Aorta (tissue), 5 donors: Measurements from ENCODE around the gene TRERF1. TPM values are rescaled to one million over a fixed set of nuclear protein-coding genes. Genes with fewer than 3 reads are reported as not detected.
"Not testable (repeated sequence)": the region's sequence is repeated elsewhere in the genome, so short reads cannot be mapped to it uniquely, and the experiment has no call there.

Experiments used
- ATAC-seq: fragments of 200-7000 bp; cut with Tn5 transposase; one replicate; pipeline ENCODE4 v1.9.1; 2022; ENCODE audit warnings: moderate library complexity; ENCODE audit not compliant: low FRiP score
- DNase-seq, 2 donors: peaks; one replicate each; pipeline ENCODE4 v3.0.0-alpha.2; 2020
- H3K27ac ChIP-seq, 2 donors: one replicate each; pipeline ENCODE4 v1.5.1; 2013; ENCODE audit warnings: low read length in 2 of 2, mild to moderate bottlenecking in 2 of 2, moderate library complexity in 2 of 2, control low read depth in 1 of 2, inconsistent platforms in 1 of 2, low read depth in 1 of 2
- H3K27me3 ChIP-seq, 2 donors: one replicate each; pipeline ENCODE4 v1.6.1; 2013; ENCODE audit warnings: control low read depth in 1 of 2, low read length in 1 of 2, mild to moderate bottlenecking in 1 of 2, moderate library complexity in 1 of 2; ENCODE audit not compliant: insufficient read depth in 2 of 2, control insufficient read depth in 1 of 2
- H3K36me3 ChIP-seq, 2 donors: one replicate each; pipeline ENCODE4 v1.6.1; 2013; ENCODE audit warnings: control low read depth in 1 of 2, low read length in 1 of 2, mild to moderate bottlenecking in 1 of 2; ENCODE audit not compliant: insufficient read depth in 2 of 2, control insufficient read depth in 1 of 2
- H3K4me1 ChIP-seq, 2 donors: one replicate each; pipeline ENCODE4 v1.6.1; 2013; ENCODE audit warnings: low read length in 2 of 2, control low read depth in 1 of 2, mild to moderate bottlenecking in 1 of 2, moderate library complexity in 1 of 2; ENCODE audit not compliant: insufficient read depth in 2 of 2, control insufficient read depth in 1 of 2
- H3K4me3 ChIP-seq, 2 donors: one replicate each; pipeline ENCODE4 v1.5.1; 2013; ENCODE audit warnings: low read length in 2 of 2, control low read depth in 1 of 2, mild to moderate bottlenecking in 1 of 2
- H3K9me3 ChIP-seq: one replicate; pipeline ENCODE4 v1.6.1; 2013; ENCODE audit warnings: mild to moderate bottlenecking, low read length; ENCODE audit not compliant: control insufficient read depth
- whole genome bisulfite sequencing, 2 donors: extraction: QIAGEN DNeasy Blood & Tissue Kit; methylation state at CpG; one replicate each; pipeline ENCODE4 v1.1.7; 2013; 5-methylcytosine and 5-hydroxymethylcytosine counted together
- intact Hi-C, 2 donors: fragments of 100-400 bp; cut with DNase I; formaldehyde crosslinking; loops; one replicate each; pipeline versions ENCODE4 v1.14.2 to v1.15.0; 2022
- polyA plus RNA-seq, 2 donors: library from polyadenylated mRNA; stranded (reverse); fragments of 200-250 nt; gene quantifications; one replicate each; pipeline ENCODE4 v1.2.3, GENCODE V29; 2013
- total RNA-seq, 2 donors: library from RNA; stranded (reverse); fragmentation: NEBNext Ultra II Directional; extraction: Animal tissue kit (Norgen Biotek cat#: 25700); gene quantifications; one replicate each; pipeline ENCODE4 v1.2.1, GENCODE V29; 2021
- donor health status: healthy with polysubstance abuse.
- donor health status: Bipolar disorder and iron deficiency.
- donor health status: DM: no; HTN: no; CAD: no.
- donor health status: DM: no; HTN: no; CAD: no.
- donor health status: DM: yes; HTN: yes; CAD: no.

TRERF1 gene
- total and polyA plus RNA-seq, 4 donors: 0.50 to 9.5 (median 2.2) TPM

DNA sequence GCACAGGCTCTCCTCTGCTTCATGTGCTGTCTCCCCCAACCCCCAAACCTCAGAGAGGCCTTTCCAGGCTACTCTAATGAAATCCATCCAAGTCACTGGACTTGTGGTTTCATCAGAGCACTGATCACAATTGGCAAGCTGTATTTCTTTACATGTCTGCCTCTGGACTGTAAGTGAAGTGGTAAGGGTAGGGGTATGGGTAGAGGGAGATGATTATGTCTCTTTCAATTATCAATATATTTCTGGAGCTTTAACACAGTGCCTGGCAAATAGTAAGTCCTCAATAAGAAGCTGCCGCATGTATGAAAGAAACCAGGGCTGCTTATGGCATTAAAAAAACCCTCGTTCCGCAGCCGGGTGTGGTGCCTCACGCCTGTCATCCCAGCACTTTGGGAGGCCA lies 5.4 kb downstream of the TRERF1 start:
- Histone ChIP-seq H3K27ac (no peak overlapping the region), H3K4me3 (no peak overlapping the region), H3K9me3 (no peaks in the 10 kb centered on the region), H3K4me1 (no peaks in the 10 kb centered on the region), H3K27me3 (no peaks in the 10 kb centered on the region), H3K36me3 (no peaks in the 10 kb centered on the region)
- 95 to 96% methylated on average over 5 of the region's 5 CpGs for WGBS, 2 donors
- intact Hi-C loops: no loop called here
- ATAC-seq (no peak), DNase-seq (no peak)

DNA sequence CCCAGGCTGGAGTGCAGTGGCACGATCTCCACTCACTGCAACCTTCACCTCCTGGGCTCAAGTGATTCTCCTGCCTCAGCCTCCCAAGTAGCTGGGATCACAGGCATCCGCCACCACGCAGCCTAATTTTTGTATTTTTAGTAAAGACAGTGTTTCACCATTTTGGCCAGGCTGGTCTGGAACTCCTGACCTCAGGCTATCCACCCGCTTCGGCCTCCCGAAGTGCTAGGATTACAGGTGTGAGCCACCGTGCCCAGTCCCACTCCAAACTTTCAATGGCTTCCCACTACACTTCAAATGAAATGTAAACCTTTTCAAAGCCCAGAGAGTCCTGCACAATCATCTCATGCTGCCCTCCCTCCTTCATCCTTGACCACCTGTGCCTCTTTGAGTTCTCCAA lies 5.8 kb downstream of the TRERF1 start:
- H3K27me3 ChIP-seq, H3K36me3 ChIP-seq, DNase-seq, ATAC-seq, H3K9me3 ChIP-seq, H3K4me3 ChIP-seq, H3K4me1 ChIP-seq, H3K27ac ChIP-seq, intact Hi-C loops: not testable (repeated sequence)
- 97% methylated on average over 7 of the region's 7 CpGs for WGBS, 2 donors

DNA sequence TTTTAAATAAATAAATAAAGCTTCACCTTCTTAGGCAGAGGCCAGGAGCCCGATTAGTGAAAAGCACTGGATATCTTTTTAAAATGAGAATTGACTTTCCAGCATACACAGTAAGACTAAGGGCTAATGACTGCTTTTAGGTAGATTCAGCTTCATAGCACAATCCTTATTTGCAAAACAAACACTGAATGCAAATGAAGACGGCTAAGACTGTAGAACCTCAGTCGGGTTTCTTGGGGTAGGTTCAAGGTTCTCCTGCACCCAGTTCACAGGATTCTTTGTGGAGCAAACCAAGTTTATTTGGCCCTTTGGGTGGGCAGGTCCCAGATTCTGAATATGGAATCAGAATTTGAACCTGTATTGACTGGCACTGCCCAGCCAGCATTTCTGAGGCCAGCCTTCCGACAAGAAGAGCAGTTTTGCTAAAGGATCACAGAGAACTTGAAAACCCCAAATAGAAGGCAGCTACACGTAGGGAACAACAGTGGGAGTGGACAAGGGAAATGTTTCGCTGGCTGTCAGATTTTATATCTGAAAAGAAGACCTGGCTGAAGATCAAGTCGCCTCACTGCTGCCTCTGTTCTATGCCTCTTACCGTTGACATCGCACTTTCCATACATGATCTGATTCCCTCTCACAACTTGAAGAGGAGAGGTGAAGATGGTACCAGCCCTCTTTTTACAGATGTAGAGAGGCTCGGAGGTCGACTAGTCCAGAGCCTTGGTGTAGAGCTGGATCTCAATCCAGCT lies 8.2 kb downstream of the TRERF1 start:
- H3K27me3 ChIP-seq: no peaks in the 10 kb centered on the region
- H3K9me3 ChIP-seq: no peaks in the 10 kb centered on the region
- ATAC-seq (no peak), DNase-seq (no peak)
- intact Hi-C loops: no loop called here
- no peaks in the 10 kb centered on the region for H3K36me3 ChIP-seq
- H3K4me3 ChIP-seq: no peak overlapping the region
- WGBS, 2 donors: 72 to 77% methylated on average over 11 of the region's 11 CpGs
- no peak overlapping the region for H3K27ac ChIP-seq
- no peaks in the 10 kb centered on the region for H3K4me1 ChIP-seq

DNA sequence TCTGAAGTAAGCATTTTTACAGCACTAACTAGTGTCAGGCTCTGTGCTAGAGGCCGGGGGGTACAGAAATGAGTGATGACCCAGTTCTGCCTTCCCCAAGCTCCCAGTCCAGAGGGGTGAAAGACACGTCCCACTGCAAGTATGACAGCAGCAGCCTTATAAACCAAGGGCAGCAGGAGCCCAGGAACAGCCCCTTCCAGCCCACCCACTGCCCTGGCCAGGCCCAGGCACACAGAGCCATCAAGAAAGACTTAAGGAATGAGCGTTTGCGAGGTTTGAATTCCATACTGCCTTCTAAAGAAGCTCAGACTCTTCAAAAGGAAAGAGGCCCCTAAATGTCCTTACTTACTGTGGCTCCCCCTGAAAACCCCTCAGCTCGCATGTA lies 10.0 kb downstream of the TRERF1 start:
- Histone ChIP-seq H3K4me3 (no peak overlapping the region), H3K9me3 (no peaks in the 10 kb centered on the region), H3K27me3 (no peaks in the 10 kb centered on the region), H3K4me1 (no peaks in the 10 kb centered on the region), H3K36me3 (no peaks in the 10 kb centered on the region), H3K27ac (no peak overlapping the region)
- no peak for ATAC-seq
- WGBS, 2 donors: 73 to 74% methylated on average over 5 of the region's 5 CpGs
- intact Hi-C loops: no loop called here
- DNase-seq: no peak

DNA sequence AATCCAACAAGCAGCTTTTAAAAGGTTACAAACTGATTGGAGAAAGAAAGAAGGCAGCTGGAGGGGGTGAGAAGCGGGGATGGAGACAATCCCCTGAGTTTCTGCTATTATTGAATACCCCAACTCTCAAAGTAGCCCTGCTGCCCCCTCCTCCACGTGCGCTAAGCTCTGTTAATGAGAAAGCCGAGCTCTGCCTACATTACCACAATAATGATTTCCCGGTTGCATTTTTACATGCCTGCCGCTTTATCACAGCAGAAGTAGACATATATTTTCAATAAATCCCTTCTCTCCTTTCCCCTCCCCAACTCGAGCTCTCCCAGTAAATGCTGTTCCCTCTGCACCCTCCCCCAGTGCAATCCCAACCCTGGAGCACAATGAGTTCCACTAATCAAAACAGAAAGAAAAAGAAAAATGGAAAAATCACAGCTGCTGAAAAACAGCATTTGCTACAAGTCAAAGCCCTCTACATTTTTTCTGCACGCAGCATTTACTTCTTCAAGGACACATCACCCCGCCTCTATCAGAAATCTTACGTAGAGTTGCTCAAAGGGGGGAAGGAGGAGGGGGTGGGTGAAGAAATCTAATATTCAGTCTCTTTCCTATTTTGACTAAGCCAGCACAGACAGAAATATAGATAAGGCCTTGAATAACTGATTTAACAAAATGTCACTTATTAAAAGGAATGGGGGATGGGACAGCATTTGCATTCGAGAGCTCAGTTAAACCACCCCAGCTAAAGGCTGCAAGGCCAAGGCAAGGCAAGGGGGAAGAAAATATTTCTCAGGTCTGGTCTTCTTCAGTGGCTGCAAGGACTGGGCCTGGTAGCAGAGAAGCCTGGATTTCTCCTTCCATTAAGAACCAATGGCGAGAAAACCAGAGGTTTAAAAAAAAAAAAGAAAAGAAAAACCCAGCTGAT lies 10.7 kb downstream of the TRERF1 start:
- no peaks in the 10 kb centered on the region for H3K4me1 ChIP-seq
- H3K9me3 ChIP-seq: no peaks in the 10 kb centered on the region
- DNase-seq (no peak), ATAC-seq (no peak)
- intact Hi-C loops: no loop called here
- H3K27ac ChIP-seq: no peak overlapping the region
- H3K27me3 ChIP-seq: no peaks in the 10 kb centered on the region
- WGBS, 2 donors: 40% methylated on average over 12 of the region's 12 CpGs
- no peaks in the 10 kb centered on the region for H3K36me3 ChIP-seq
- no peak overlapping the region for H3K4me3 ChIP-seq

DNA sequence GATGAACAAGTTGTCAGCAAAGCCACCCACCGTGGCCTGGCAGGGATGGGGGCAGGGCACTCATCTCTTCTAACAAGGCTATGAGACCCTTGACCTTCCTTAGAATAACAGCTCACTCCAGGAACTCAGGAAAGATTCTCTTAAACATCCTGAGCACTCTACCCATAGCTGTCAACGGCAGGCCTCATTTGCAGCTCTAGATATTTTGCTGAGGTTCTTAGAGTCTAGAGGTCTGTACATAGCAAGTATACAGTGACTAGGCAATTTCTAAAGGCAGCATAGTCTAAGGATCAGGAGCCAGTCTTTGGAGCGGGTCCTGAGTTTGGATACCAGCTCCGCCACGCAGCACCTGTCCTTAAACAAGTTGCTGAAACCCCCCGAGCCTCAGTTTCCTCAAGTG lies 11.7 kb downstream of the TRERF1 start:
- H3K27ac ChIP-seq: no peak overlapping the region
- no peaks in the 10 kb centered on the region for H3K4me1 ChIP-seq
- no peaks in the 10 kb centered on the region for H3K9me3 ChIP-seq
- no peaks in the 10 kb centered on the region for H3K36me3 ChIP-seq
- DNase-seq (no peak), ATAC-seq (no peak)
- no peak overlapping the region for H3K4me3 ChIP-seq
- intact Hi-C loops: no loop called here
- WGBS, 2 donors: 84 to 87% methylated on average over 6 of the region's 6 CpGs
- no peaks in the 10 kb centered on the region for H3K27me3 ChIP-seq

DNA sequence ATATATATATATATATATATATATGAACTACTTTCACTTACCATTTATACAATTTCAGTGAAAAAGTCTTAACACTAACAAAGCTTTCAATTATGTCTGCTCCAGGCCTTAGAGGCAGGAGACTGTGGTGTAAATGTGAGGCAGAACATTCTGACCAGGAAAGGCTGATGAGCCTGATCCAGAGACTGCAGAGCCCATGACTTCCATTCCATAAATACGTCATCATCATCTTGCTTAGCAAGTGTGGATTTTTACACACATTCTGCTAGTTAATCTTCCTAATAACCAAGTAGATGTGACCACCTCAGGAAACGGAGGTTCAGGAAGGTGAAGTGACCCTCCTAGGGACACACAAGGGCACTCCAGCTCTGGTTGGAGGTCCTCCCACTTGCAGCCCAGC lies 14.9 kb downstream of the TRERF1 start:
- no peaks in the 10 kb centered on the region for H3K27me3 ChIP-seq
- 91 to 95% methylated on average over 2 of the region's 2 CpGs for WGBS, 2 donors
- no peak for ATAC-seq
- intact Hi-C loops: no loop called here
- peaks cover 1% of the 10 kb centered on the region for H3K9me3 ChIP-seq
- no peak for DNase-seq
- H3K36me3 ChIP-seq: no peaks in the 10 kb centered on the region
- H3K27ac ChIP-seq: no peak overlapping the region
- H3K4me3 ChIP-seq: no peak overlapping the region
- no peaks in the 10 kb centered on the region for H3K4me1 ChIP-seq

DNA sequence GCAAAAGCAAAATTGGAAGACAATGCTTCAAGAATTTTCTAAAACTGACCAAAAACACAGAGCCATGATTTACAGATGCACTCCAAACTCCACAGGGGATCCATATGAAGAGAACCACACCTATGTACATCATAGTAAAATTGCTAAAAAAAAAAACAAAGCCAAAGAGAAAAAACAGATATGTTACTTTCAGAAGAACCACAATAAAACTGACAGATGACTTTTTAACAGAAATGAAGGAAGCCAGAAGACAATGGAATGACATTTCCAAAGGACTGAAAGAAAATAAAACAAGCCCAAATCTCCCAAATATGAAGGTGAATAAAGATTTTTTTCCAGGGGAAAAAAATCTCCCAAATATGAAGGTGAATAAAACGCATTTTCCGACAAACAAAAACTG lies 17.5 kb downstream of the TRERF1 start:
- Histone ChIP-seq H3K4me1 (no peaks in the 10 kb centered on the region), H3K4me3 (no peak overlapping the region), H3K9me3 (peaks cover 1% of the 10 kb centered on the region), H3K36me3 (no peaks in the 10 kb centered on the region), H3K27ac (no peak overlapping the region), H3K27me3 (no peaks in the 10 kb centered on the region)
- WGBS, 2 donors: 97 to 98% methylated on average over 2 of the region's 2 CpGs
- DNase-seq (no peak), ATAC-seq (no peak)
- intact Hi-C loops: no loop called here

DNA sequence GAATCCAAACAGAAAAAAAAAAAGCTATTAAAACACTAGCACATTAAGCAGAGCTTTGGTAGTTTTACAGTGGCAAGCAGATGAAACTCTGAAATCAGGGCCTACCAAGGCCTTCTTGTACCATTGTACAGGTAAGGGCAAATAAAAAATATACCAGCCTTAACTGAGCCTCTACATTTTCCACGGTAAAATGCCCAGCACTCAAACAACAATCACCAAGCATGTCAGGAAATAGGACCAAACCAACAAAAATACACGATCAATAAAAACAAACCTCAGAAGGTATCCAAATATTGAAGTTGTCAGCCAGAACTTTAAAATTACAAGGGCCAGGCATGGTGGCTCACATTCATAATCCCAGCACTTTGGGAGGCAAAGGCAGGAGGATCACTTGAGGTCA lies 18.3 kb downstream of the TRERF1 start:
- ATAC-seq: no peak
- no peak for DNase-seq
- no peak overlapping the region for H3K27ac ChIP-seq
- no peaks in the 10 kb centered on the region for H3K4me1 ChIP-seq
- peaks cover 1% of the 10 kb centered on the region for H3K9me3 ChIP-seq
- no peak overlapping the region for H3K4me3 ChIP-seq
- intact Hi-C loops: no loop called here
- H3K36me3 ChIP-seq: no peaks in the 10 kb centered on the region
- WGBS, 2 donors: 96 to 97% methylated on average over 2 of the region's 2 CpGs
- no peaks in the 10 kb centered on the region for H3K27me3 ChIP-seq
